Measurements from ENCODE around the gene SLC25A45.

Gene SLC25A45, protein sequence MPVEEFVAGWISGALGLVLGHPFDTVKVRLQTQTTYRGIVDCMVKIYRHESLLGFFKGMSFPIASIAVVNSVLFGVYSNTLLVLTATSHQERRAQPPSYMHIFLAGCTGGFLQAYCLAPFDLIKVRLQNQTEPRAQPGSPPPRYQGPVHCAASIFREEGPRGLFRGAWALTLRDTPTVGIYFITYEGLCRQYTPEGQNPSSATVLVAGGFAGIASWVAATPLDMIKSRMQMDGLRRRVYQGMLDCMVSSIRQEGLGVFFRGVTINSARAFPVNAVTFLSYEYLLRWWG

GRCh38 chr11:65382033-65382803 is at the start of gene SLC25A45:
TSS of gene SLC25A45 (minus strand) at chr11:65382646. CDS start at chr11:65381951, 695 bp downstream.
- peak within 1 kb of the TSS; percentile 62 for H3K4me3 ChIP-seq (ENCODE audit: low read length)
- peak; percentile 60 for TF ChIP-seq CTCF (conservative IDR thresholded peaks at IDR 0.05; ENCODE audit: low read length)
- DNase-seq (ENCODE audit: low read depth), result peak; percentile 98

GRCh38 chr11:65431451-65432099 is 49.1 kb upstream of the SLC25A45 start:
- TF ChIP-seq CTCF (conservative IDR thresholded peaks at IDR 0.05; ENCODE audit: low read length), result no peak
- H3K4me3 ChIP-seq (ENCODE audit: low read length), result peak overlapping the region; percentile 99
- DNase-seq (ENCODE audit: low read depth), result peak; percentile 44

DNA sequence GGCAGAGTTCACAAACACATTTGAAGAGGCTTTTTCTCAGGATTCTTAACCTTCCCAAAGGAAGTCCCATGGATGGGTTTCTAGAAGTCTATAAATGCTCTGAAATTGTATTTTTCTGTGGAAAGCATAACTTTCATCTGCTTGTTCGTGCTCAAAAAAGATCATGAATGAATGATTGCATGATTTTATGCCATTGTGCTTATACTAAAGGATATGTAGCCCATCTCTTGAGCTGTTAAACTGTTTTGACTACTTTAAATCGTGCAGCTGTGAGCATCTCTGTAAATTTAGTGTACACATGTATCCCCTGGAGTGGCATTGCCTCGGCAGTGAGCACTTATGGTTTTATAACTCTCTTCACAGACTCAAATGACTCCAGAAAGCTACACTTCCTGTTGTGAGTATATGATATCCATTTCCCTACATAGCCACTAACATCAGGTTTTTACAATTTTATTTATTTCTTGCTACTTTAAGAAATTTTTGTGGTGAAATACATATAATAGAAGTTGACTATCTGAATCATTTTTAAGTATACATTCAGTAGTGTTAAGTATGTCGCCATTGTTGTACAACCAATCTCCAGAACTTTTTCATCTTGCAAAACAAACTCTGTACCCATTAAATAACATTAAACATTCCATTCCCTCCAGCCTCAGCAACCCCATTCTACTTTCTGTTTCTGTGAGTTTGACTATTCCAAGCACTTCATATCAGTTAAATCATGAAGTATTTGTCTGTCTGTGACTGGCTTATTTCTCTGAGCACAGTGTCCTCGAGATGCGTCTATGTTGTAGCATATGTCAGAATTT is 48.2 kb upstream of the SLC25A45 start:
- H3K4me3 ChIP-seq (ENCODE audit: low read length), result peak overlapping the region; percentile 99
- no peak for TF ChIP-seq CTCF (conservative IDR thresholded peaks at IDR 0.05; ENCODE audit: low read length)
- peak; percentile 75 for DNase-seq (ENCODE audit: low read depth)

GRCh38 chr11:65429724-65430405 is 47.4 kb upstream of the SLC25A45 start:
- TF ChIP-seq CTCF (conservative IDR thresholded peaks at IDR 0.05; ENCODE audit: low read length), result no peak
- DNase-seq (ENCODE audit: low read depth), result peak; percentile 91
- peak overlapping the region; percentile 99 for H3K4me3 ChIP-seq (ENCODE audit: low read length)

DNA sequence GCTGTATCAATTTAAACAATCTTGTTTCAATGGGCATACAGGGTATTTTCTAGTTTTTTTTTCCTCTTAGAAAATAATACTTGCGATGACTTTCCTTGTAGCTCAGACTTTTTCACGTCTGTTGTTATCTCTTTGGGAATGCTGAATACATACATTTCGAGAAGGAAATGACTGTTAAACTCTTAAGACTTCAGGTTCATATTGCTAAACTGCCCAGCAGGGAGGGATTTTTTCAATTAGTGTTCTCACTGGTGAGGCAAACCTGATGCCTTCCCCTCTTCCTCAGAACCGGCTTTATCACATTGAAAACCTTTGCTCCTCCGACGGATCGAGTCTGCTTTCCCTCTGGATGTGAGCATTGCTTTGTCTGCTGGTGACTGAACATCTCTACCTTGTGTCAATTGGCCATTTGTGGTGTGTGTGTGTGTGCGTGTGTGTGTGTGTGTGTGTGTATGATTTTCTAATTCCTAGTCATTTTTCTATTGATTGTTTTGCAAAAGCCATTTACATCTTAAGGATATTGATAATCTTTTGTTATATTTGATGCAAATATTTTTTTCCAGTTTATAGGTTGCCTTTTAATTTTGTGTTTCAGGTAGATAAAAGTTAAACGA is 46.7 kb upstream of the SLC25A45 start:
- no peak for TF ChIP-seq CTCF (conservative IDR thresholded peaks at IDR 0.05; ENCODE audit: low read length)
- peak overlapping the region; percentile 99 for H3K4me3 ChIP-seq (ENCODE audit: low read length)
- peak; percentile 84 for DNase-seq (ENCODE audit: low read depth)

- no peak for DNase-seq (ENCODE audit: low read depth)
- no peak for TF ChIP-seq CTCF (conservative IDR thresholded peaks at IDR 0.05; ENCODE audit: low read length)
- H3K4me3 ChIP-seq (ENCODE audit: low read length), result peak overlapping the region; percentile 99
These were observed 46.2 kb upstream of the SLC25A45 start for GRCh38 chr11:65428578-65429067.
